GM13977 (cell line): ENCODE results near the gene C14orf93.

Source experiments
- DNase-seq: peaks from one replicate; pipeline ENCODE4 v3.0.0; 2012; ENCODE audit warnings: low spot score
- CTCF ChIP-seq: IDR thresholded peaks from 2 replicates; pipeline ENCODE4 v1.5.1; 2012; ENCODE audit warnings: mild to moderate bottlenecking, control low read depth; ENCODE audit not compliant: insufficient read depth; ENCODE audit errors: extremely low read depth, missing control alignments
- in situ Hi-C: fragments of 300-500 bp; cut with MboI; formaldehyde crosslinking; loops from one replicate; pipeline ENCODE4 v1.12.0; 2022; ENCODE audit warnings: low sequenced_read_pairs, low pct_unique_long_range_greater_than_20kb, mixed read lengths, inconsistent platforms; ENCODE audit not compliant: unreplicated experiment

C14orf93 gene

GRCh38 chr14:23009939-23010726 is at the start of gene C14orf93:
C14orf93 (minus strand) TSS chr14:23010143; CDS start chr14:22999023, 11,120 bp downstream.
- DNase-seq, result peak; percentile 91
- in situ Hi-C loops, result no loop called here
- no peak for TF ChIP-seq CTCF

GRCh38 chr14:23058654-23059504 is 48.9 kb upstream of the C14orf93 start:
- no peak for TF ChIP-seq CTCF
- DNase-seq, result no peak
- in situ Hi-C loops, result loop anchor here (10.0 kb wide), 1 partner anchor 84 kb away; no protein-coding TSS in a partner anchor

- peak; percentile 93 for TF ChIP-seq CTCF
- in situ Hi-C loops, result loop anchor here (10.0 kb wide), 1 partner anchor 83 kb away; no protein-coding TSS in a partner anchor
- DNase-seq, result peak; percentile 95
These were observed 48.1 kb upstream of the C14orf93 start for GRCh38 chr14:23057757-23058653.

GRCh38 chr14:23056956-23057756 is 47.2 kb upstream of the C14orf93 start, which contains the start of gene CDH24:
CDH24 (minus strand) TSS chr14:23057520; CDS start chr14:23055733, 1,787 bp downstream.
- no peak for TF ChIP-seq CTCF
- in situ Hi-C loops, result loop anchor here (10.0 kb wide), 1 partner anchor 82 kb away; no protein-coding TSS in a partner anchor
- DNase-seq, result peak; percentile 92

- in situ Hi-C loops, result loop anchor here (10.0 kb wide), 1 partner anchor 82 kb away; no protein-coding TSS in a partner anchor
- peak; percentile 94 for DNase-seq
- TF ChIP-seq CTCF, result peak; percentile 81
These were observed 46.4 kb upstream of the C14orf93 start for GRCh38 chr14:23056145-23056955.
